ENCODE data around the gene HTR4.
"Not testable (repeated sequence)": the region's sequence is repeated elsewhere in the genome, so short reads cannot be mapped to it uniquely, and the experiment has no call there.

HTR4 gene

GRCh38 chr5:148599187-148599586 is 55.1 kb downstream of the HTR4 start:
- DNase-seq: no peak

- DNase-seq: no peak
Observed at GRCh38 chr5:148595697-148596096, 58.6 kb downstream of the HTR4 start.

- DNase-seq: no peak
Observed at GRCh38 chr5:148586796-148587195, 67.5 kb downstream of the HTR4 start.

DNA sequence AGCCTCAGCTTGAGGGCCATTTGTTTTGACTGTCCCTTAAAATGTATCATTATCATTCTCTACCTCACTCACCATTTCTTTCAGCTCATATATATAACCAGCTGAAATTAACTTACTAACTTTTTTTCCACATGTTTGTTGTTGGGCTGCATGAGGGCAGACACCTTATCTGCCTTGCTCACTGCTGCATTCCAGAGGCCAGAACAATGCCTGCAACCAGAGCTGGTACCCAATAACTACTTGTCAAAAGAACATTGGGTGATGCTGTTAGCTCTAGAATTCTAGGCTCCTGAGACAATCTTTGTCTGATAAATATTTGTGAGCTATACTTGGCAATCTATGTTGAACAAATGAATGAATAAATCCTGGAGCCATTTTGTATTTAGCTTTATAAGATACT is 68.3 kb downstream of the HTR4 start:
- DNase-seq: no peak

GRCh38 chr5:148584103-148584502 is 70.2 kb downstream of the HTR4 start:
- no peak for DNase-seq

GRCh38 chr5:148583421-148583965 is 70.8 kb downstream of the HTR4 start:
- DNase-seq: no peak

DNA sequence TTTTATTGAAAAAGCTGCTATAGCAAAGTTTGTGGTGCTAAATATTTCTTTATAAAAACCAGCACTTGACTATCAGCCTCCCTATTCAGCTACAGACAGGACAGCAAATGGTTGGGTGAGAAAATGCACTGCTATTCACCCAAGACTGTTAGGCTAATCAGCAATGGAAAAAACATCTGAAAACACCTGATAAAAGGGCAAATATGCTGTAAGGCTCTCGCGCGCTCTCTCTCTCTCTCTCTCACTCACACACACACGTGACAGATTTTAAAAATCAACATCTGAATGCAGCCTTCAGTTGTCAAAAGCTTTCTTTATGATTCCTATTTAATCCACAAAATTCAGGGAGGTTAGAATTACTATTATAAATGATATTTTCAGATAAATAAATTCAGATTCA is 80.2 kb downstream of the HTR4 start:
- DNase-seq: no peak

DNA sequence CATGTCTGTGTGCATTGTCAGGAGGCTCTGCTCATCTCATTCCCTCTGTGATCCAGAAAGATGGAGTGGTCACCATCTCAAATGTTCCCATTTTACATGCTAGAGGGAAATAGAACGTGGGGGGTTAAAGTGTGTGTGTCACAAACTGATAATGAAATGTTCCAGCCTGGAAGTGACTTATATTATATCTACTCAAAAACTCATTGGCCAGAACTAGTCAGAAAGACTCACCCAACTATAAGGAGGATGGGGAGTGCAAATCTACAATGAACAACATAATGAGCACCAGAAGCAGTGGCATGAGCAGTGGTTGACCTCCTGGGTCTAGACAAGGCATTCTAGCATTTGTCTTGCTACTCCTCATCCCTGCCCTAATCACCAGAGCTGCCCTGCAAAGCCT is 81.0 kb downstream of the HTR4 start:
- no peak for DNase-seq

- no peak for DNase-seq
Observed at GRCh38 chr5:148569948-148570347, 84.4 kb downstream of the HTR4 start.

DNA sequence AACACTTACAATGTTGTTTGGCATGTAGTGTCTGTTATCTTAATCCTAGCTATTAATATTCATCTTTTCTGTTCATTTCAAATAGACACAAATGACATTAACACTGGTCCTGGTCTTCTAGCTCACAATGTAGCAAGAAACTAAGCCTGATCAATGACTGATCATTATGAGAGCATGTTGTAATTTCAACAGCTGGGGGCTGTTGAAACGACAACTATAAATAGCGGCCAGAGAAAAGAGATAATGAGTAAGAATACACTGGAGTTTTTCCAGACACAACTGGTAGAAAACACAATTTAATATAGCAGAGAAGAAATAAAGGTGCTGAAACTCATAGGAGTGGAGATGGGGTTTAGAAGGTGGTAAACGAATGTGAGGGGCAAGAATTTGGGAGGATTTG is 89.2 kb downstream of the HTR4 start:
- DNase-seq: no peak

DNA sequence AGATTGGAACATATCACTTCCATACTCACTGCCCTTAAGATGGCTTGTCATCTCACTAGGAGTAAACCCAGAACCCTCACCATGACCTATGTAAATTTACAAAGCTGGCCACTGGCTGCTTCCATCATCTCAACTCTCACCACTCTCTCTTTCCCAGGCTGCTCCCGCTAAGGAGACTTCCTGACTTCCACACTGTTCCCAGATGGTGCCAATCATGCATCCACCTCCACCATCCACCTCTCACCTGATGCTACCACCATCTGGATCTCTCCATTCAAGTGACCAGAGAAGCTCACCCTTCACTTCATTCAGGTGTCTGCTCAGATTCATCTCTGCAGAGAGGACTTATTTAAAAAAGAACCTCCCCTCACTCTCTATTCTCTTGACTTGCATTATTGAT is 91.3 kb downstream of the HTR4 start:
- no peak for DNase-seq

- no peak for DNase-seq
Observed at GRCh38 chr5:148561801-148562311, 92.5 kb downstream of the HTR4 start.

GRCh38 chr5:148559461-148559860 is 94.9 kb downstream of the HTR4 start:
- DNase-seq: no peak

GRCh38 chr5:148558892-148559291 is 95.4 kb downstream of the HTR4 start:
- no peak for DNase-seq

DNA sequence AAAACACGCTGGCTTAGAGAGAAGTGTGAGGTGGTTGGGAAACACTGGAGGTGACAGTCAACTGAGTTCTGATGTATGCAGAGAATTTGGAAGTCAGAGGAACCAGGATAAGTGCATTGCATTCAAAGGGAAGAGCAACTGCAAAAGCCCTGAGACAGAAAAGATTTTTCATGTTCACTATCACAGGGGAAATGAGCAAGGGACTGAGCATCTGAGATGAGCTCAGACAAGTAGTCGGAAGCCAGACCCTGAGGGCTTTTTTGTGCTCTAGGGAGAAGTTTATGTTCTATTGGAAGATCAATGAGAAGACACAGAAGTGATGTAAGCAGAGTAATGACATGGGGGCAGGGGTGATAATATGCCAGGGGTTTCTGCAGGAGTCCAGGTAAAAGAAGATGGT is 97.5 kb downstream of the HTR4 start:
- no peak for DNase-seq

DNA sequence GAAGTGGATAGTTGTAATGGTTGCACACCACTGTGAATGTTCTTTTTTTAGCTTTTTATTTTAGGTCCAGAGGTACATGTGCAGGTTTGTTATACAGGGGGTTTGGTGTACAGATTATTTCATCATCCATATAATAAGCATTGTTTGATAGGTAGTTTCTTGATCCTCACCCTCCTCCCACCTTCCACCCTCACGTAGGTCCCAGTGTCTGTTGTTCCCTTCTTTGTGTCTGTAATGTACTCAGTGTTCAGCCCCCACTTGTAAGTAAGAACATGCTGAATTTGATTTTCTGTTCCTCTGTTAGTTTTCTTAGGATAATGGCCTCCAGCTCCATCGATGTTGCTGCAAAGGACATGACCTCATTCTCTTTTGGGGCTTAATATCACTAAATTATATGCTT is 99.7 kb downstream of the HTR4 start:
- no peak for DNase-seq

DNA sequence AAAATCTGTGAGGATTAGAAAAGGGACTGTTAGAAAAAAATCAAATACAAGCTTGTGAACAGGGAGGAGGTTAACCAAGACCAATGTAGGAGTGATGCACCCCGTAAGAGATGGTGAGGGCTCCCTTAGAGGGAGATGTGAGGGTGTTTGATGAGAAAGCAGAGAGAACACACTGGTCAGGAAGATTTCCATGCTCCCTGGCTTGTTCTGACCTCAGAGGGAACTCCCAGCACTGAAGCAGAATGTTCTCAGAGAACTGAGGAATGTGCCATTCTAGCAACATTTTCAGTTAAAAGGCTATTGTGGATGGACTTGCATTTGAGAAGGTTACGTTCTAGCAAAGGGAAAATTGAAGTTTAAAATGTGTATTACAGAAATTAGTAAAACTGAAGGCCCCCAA is 110.6 kb downstream of the HTR4 start:
- DNase-seq: no peak

DNA sequence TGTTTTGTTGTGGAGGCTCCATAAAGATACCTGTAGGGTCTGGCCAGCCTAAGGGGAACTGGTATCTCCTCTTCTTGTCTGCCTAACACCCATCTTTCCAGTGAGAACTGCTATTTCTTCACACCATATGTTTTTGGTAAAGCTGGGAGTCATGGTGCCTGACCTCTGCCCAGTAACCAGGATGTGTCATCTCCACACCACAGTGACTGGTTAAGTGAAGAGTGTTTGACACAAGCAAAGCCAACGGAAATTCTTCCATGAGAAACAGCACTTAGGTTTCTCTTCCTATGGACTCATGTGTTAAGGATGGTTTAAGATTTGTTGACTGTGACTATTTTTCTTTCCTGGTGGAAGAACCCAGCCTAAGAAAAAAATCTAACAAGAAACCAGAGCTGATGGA is 111.5 kb downstream of the HTR4 start:
- DNase-seq: no peak

DNA sequence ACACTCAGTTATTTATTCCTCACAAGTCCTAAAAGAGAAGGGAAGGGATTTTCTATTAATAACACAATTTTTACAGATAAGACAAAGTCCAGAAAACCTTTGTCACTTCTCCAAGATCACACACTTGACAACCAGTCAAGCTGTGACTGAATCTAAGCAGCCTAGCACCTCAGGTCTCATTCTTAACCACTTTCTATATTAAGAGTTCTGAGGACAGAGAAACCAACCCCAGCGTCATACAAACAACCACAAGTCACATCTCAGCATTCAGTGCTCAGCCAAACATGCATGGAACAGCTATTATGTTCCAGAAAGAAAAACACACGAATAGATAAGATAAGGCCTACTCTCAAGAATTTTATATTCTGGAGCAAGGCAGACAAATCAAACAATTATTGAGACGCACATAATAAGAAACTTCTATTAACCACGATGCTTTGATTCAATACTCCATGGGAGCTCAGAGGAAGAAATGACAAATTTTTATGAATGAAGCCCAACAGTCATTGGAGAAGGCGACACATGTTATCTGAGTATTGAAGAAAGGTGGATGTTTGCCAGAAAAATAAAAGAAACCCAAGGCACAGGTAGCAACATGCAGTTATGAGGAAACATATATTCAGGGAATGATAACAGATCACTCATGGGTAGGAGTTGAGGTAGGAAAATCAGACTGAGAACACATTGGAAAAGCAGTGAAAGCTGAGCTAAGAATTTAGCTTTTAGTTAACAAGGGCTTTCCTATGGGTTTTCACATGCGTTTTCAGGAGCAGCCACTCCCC is 113.1 kb downstream of the HTR4 start:
- DNase-seq: no peak

GRCh38 chr5:148540647-148541046 is 113.7 kb downstream of the HTR4 start:
- DNase-seq: no peak

DNA sequence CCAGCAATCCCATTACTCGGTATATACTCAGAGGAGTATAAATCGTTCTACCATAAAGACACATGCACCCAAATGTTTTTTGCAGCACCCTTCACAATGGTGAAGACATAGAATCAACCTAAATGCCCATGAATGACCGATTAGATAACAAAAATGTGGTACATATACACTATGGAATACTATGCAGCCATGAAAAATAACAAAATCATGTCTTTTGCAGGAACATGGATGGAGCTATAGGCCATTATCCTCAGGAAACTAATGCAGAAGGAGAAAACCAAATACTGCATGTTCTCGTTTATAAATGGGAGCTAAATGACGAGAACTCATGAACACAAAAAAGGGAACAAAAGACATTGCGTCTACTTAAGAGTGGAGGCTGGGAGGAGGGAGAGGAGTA is 114.5 kb downstream of the HTR4 start:
- DNase-seq: no peak

- DNase-seq: no peak
Observed at GRCh38 chr5:148535190-148535589, 119.1 kb downstream of the HTR4 start.

- DNase-seq: no peak
Observed at GRCh38 chr5:148532969-148533670, 121.2 kb downstream of the HTR4 start.

- DNase-seq: not testable (repeated sequence)
Observed at GRCh38 chr5:148529450-148529849, 124.9 kb downstream of the HTR4 start.

All from NCI-H774 (cell line).